HCT116 (cell line): ENCODE data around the gene SPG7. TPM values are rescaled to one million over a fixed set of nuclear protein-coding genes. Genes with fewer than 3 reads are reported as not detected.

ENCODE experiments used
- ATAC-seq: fragments of 200-7000 bp; cut with Tn5 transposase; 2 replicates; pipeline ENCODE4 v1.9.1; 2020; ENCODE audit warnings: mild to moderate bottlenecking, moderate library complexity
- BruUV-seq: library from RNA; stranded (reverse); fragments of 400-500 nt; replicated peaks from 2 replicates; lab custom pipeline; 2021; lab: Mats Ljungman, UMichigan
- CTCF ChIA-PET: fragments of 300-600 bp; sonication (Branson Sonifier 250); formaldehyde crosslinking; loops from one replicate; lab custom pipeline; 2021; ENCODE audit warnings: antibody characterized with exemption; lab: Charles Lee
- POLR2A ChIA-PET: fragments of 300-600, 350-600 bp; sonication (Branson Sonifier 250); formaldehyde crosslinking; loops from one replicate; lab custom pipeline; 2021; ENCODE audit warnings: antibody characterized with exemption; lab: Charles Lee
- RAD21 ChIA-PET, 2 experiments: fragments of 300-600 bp; sonication (Branson Sonifier 250); formaldehyde crosslinking; loops; one replicate each; lab custom pipeline; 2023; ENCODE audit warnings: low total read pairs in 2 of 2; ENCODE audit not compliant: uncharacterized antibody in 2 of 2, unreplicated experiment in 2 of 2, low non-redundant PET in 1 of 2; lab: Charles Lee
- DNase-seq: peaks from one replicate; pipeline ENCODE4 v3.0.0-alpha.2; 2010; ENCODE audit warnings: low read depth, low spot score
- H2AFZ ChIP-seq: fragments of 200-600 bp; shearing (Covaris generic), sonication (generic); 2 replicates; pipeline ENCODE4 v1.6.1; 2017; ENCODE audit warnings: low read depth, mixed run types, mixed read lengths, antibody characterized with exemption, low read length; ENCODE audit not compliant: poor library complexity, severe bottlenecking
- H3K27ac ChIP-seq: 2 replicates; pipeline ENCODE4 v1.5.1; 2012; ENCODE audit warnings: low read depth, low read length
- H3K27me3 ChIP-seq: fragments of 200-600 bp; sonication (generic); 2 replicates; pipeline ENCODE4 v1.6.1; 2016; ENCODE audit warnings: mixed run types, low read length, mixed read lengths; ENCODE audit not compliant: insufficient read depth
- H3K36me3 ChIP-seq, 2 experiments: fragments of 200-500 bp in 1 of 2; fragments of 200-600 bp in 1 of 2; sonication (Bioruptor generic) in 1 of 2; sonication (generic) in 1 of 2; 2 replicates each; pipeline versions ENCODE4 v1.5.1 to v1.6.1; 2014 to 2016; ENCODE audit warnings: low read length in 2 of 2, inconsistent platforms in 1 of 2, mixed read lengths in 1 of 2, mixed run types in 1 of 2; ENCODE audit not compliant: insufficient read depth in 2 of 2, control insufficient read depth in 1 of 2
- H3K4me1 ChIP-seq, 2 experiments: fragments of 200-600 bp in 1 of 2; sonication (generic) in 1 of 2; 2 replicates each; pipeline versions ENCODE4 v1.5.1 to v1.6.1; 2012 to 2017; ENCODE audit warnings: low read length in 2 of 2, inconsistent platforms in 1 of 2, mild to moderate bottlenecking in 1 of 2, mixed read lengths in 1 of 2, mixed run types in 1 of 2, moderate library complexity in 1 of 2; ENCODE audit not compliant: insufficient read depth in 2 of 2, control insufficient read depth in 1 of 2
- H3K4me2 ChIP-seq: fragments of 200-600 bp; sonication (generic); 2 replicates; pipeline ENCODE4 v1.6.1; 2017; ENCODE audit warnings: mixed run types, low read length, mixed read lengths
- H3K4me3 ChIP-seq, 2 experiments: fragments of 200-600 bp in 1 of 2; sonication (generic) in 1 of 2; replicated peaks in 1 of 2; 2 replicates each; pipeline ENCODE4 v1.5.1; 2011 to 2016; ENCODE audit warnings: low read length in 2 of 2, control low read depth in 1 of 2, low read depth in 1 of 2, mild to moderate bottlenecking in 1 of 2, mixed read lengths in 1 of 2, mixed run types in 1 of 2
- H3K79me2 ChIP-seq: fragments of 200-600 bp; sonication (generic); 2 replicates; pipeline ENCODE4 v1.6.1; 2017; ENCODE audit warnings: mild to moderate bottlenecking, mixed run types, low read length, moderate library complexity, mixed read lengths; ENCODE audit not compliant: insufficient read depth
- H3K9ac ChIP-seq: fragments of 200-600 bp; sonication (generic); 2 replicates; pipeline ENCODE4 v1.6.1; 2016; ENCODE audit warnings: low read length, mixed read lengths
- H3K9me2 ChIP-seq: fragments of 200-600 bp; sonication (generic), shearing (Covaris generic); 2 replicates; pipeline ENCODE4 v1.6.1; 2017; ENCODE audit warnings: mixed run types, mild to moderate bottlenecking, moderate library complexity; ENCODE audit not compliant: insufficient read depth
- H3K9me3 ChIP-seq, 2 experiments: fragments of 200-500 bp in 1 of 2; fragments of 200-600 bp in 1 of 2; sonication (Bioruptor generic) in 1 of 2; sonication (generic) in 1 of 2; 2 replicates each; pipeline ENCODE4 v1.6.1; 2014 to 2017; ENCODE audit warnings: low read length in 2 of 2, mixed read lengths in 2 of 2, inconsistent platforms in 1 of 2, low read depth in 1 of 2, mild to moderate bottlenecking in 1 of 2, mixed run types in 1 of 2, moderate library complexity in 1 of 2; ENCODE audit not compliant: control insufficient read depth in 1 of 2, insufficient read depth in 1 of 2
- H4K20me1 ChIP-seq: fragments of 200-600 bp; sonication (generic), shearing (Covaris generic); 2 replicates; pipeline ENCODE4 v1.6.1; 2017; ENCODE audit warnings: mixed run types, mild to moderate bottlenecking, moderate library complexity; ENCODE audit not compliant: insufficient read depth
- FOSL1 ChIP-seq: IDR thresholded peaks from 2 replicates; pipeline ENCODE4 v1.6.1; 2012; ENCODE audit warnings: low read depth
- POLR2A ChIP-seq: IDR thresholded peaks from 2 replicates; pipeline ENCODE4 v1.7.0; 2011; ENCODE audit warnings: borderline replicate concordance; ENCODE audit not compliant: insufficient read depth, insufficient read length; ENCODE audit errors: extremely low read depth
- POLR2AphosphoS5 ChIP-seq: IDR thresholded peaks from 2 replicates; pipeline ENCODE4 v1.6.1; 2011; ENCODE audit warnings: mild to moderate bottlenecking, low read depth, low read length, moderate library complexity
- ZFX ChIP-seq: fragments of 450-650 bp; IDR thresholded peaks from 2 replicates; pipeline ENCODE4 v1.6.1; 2017
- ZNF274 ChIP-seq: fragments of 200-500 bp; sonication (Bioruptor generic); IDR thresholded peaks from 2 replicates; pipeline ENCODE4 v1.6.1; 2014; ENCODE audit warnings: mild to moderate bottlenecking, low read depth, low read length, inconsistent platforms
- intact Hi-C: fragments of 100-400 bp; cut with micrococcal nuclease; formaldehyde crosslinking; loops from 2 replicates; pipeline ENCODE4 v1.10.0; 2022
- total RNA-seq: library from RNA; stranded (reverse); gene quantifications from one replicate; pipeline ENCODE4 v1.2.1, GENCODE V29; 2021; ENCODE audit not compliant: unreplicated experiment
- TF ChIP-seq, protein P1 (sequence below): IDR thresholded peaks from 2 replicates; pipeline ENCODE4 v1.6.1; 2012
- TF ChIP-seq, protein P2 (sequence below): IDR thresholded peaks from 2 replicates; pipeline ENCODE4 v1.6.1; 2011; ENCODE audit warnings: mild to moderate bottlenecking, low read length, moderate library complexity; ENCODE audit not compliant: insufficient replicate concordance; ENCODE audit errors: extremely low read depth
- TF ChIP-seq, protein P3 (sequence below), 3 experiments: fragments of 200-600 bp in 1 of 3; sonication (generic) in 1 of 3; IDR thresholded peaks in 2 of 3; conservative IDR thresholded peaks in 1 of 3; 2 replicates each; pipeline ENCODE4 v1.5.1; 2012 to 2017; ENCODE audit warnings: low read depth in 2 of 3, low read length in 2 of 3, antibody characterized with exemption in 1 of 3, borderline replicate concordance in 1 of 3, control low read depth in 1 of 3, mild to moderate bottlenecking in 1 of 3, mixed read lengths in 1 of 3, mixed run types in 1 of 3, moderate library complexity in 1 of 3; ENCODE audit not compliant: insufficient read depth in 1 of 3

SPG7 gene
- total RNA-seq, 1 experiment from 2014 or later = 116 TPM

DNA sequence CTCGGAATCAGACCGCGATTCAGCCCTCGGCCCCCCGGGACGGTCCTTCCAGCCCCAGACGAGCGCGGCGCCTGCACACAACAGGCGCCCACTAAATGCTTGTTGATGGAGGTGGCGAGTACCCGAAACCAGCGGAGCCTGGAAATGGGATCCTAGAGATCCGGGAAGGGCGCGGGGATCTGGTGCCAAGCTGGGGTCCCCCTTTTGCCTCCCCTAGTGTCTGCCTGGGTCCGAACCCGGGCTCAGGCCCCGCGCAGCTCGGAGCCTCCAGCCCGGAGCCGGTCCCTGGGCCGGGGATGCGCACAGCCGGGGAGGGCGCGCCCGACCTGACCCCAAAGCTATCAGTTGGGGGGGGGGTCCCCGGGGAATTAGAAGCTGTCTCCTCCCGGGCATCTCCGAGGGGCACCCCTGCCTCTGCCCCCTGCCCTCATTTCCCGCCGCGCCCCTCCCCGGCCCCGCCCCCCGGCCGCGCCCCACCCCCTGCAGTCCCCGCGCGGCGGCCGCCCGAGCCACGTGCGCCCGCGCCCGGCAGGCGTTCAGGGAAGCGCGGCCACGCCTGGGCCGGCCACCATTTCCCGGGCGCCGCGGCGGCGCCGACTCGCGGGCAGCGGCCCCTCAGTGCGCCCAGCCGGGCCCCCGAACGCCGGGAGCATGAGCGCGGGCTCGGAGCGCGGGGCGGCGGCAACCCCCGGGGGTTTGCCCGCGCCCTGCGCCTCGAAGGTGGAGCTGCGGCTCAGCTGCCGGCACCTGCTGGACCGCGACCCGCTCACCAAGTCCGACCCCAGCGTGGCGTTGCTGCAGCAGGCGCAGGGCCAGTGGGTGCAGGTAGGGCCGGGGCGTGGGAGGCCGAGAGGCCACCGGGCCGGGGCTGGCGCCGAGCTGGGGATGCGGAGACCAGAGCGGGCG lies 67.3 kb downstream of the SPG7 start, which contains the start of gene CPNE7:
Gene CPNE7, plus strand, starts transcription at position 512 of the 906 bp plus-strand sequence. Its CDS starts 140 bp downstream, at position 652.
- ATAC-seq (peak; percentile 54), DNase-seq (no peak)
- Histone ChIP-seq H2AFZ (no peak within 1 kb of the TSS), H3K79me2 (peaks cover 36% of the 10 kb centered on the region), H3K9me2 (no peaks in the 10 kb centered on the region), H3K9me3 (peaks cover 0 to 4% of the 10 kb centered on the region in 2 experiments; a peak in 1 of 4 replicates), H3K4me2 (peak within 1 kb of the TSS; percentile 99), H3K4me1 (peaks cover 14 to 32% of the 10 kb centered on the region in 2 experiments), H3K36me3 (peaks cover 13 to 28% of the 10 kb centered on the region in 2 experiments; a peak in 3 of 4 replicates), H3K27me3 (no peaks in the 10 kb centered on the region), H3K9ac (peak within 1 kb of the TSS; percentile 99), H3K27ac (peak within 1 kb of the TSS; percentile 99), H3K4me3 (peak within 1 kb of the TSS; percentile 71 to 97), H4K20me1 (no peaks in the 10 kb centered on the region)
- CTCF ChIA-PET = interaction anchor here (0.7 to 2.2 kb wide), 3 partner anchors 10 to 131 kb away, joined by 4 to 8 read pairs (median 5); no protein-coding TSS in a partner anchor
- BruUV-seq = no TSS peak
- TF ChIP-seq ZFX (peak; percentile 75; the same call in 1 of the 2 replicates), POLR2A (peak; percentile 68), POLR2AphosphoS5 (peak; percentile 49), FOSL1 (no peak), ZNF274 (no peak)
- TF ChIP-seq, protein P1, sequence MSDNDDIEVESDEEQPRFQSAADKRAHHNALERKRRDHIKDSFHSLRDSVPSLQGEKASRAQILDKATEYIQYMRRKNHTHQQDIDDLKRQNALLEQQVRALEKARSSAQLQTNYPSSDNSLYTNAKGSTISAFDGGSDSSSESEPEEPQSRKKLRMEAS = no peak
- TF ChIP-seq, protein P2, sequence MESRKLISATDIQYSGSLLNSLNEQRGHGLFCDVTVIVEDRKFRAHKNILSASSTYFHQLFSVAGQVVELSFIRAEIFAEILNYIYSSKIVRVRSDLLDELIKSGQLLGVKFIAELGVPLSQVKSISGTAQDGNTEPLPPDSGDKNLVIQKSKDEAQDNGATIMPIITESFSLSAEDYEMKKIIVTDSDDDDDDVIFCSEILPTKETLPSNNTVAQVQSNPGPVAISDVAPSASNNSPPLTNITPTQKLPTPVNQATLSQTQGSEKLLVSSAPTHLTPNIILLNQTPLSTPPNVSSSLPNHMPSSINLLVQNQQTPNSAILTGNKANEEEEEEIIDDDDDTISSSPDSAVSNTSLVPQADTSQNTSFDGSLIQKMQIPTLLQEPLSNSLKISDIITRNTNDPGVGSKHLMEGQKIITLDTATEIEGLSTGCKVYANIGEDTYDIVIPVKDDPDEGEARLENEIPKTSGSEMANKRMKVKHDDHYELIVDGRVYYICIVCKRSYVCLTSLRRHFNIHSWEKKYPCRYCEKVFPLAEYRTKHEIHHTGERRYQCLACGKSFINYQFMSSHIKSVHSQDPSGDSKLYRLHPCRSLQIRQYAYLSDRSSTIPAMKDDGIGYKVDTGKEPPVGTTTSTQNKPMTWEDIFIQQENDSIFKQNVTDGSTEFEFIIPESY = no peak
- TF ChIP-seq, protein P3, sequence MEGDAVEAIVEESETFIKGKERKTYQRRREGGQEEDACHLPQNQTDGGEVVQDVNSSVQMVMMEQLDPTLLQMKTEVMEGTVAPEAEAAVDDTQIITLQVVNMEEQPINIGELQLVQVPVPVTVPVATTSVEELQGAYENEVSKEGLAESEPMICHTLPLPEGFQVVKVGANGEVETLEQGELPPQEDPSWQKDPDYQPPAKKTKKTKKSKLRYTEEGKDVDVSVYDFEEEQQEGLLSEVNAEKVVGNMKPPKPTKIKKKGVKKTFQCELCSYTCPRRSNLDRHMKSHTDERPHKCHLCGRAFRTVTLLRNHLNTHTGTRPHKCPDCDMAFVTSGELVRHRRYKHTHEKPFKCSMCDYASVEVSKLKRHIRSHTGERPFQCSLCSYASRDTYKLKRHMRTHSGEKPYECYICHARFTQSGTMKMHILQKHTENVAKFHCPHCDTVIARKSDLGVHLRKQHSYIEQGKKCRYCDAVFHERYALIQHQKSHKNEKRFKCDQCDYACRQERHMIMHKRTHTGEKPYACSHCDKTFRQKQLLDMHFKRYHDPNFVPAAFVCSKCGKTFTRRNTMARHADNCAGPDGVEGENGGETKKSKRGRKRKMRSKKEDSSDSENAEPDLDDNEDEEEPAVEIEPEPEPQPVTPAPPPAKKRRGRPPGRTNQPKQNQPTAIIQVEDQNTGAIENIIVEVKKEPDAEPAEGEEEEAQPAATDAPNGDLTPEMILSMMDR (IDR thresholded peaks at IDR 0.05 in 2 of 3, conservative IDR thresholded peaks at IDR 0.05 in 1 of 3; ENCODE audit: borderline replicate concordance in 1 of 3, insufficient read depth in 1 of 3, low read depth in 2 of 3, low read length in 2 of 3) = no peak
- POLR2A ChIA-PET = interaction anchor here (1.2 kb wide), 1 partner anchor 10 kb away, joined by 3 read pairs; no protein-coding TSS in a partner anchor
- intact Hi-C loops = loop anchor here (2.0 kb wide), 1 partner anchor 91 kb away; no protein-coding TSS in a partner anchor
- RAD21 ChIA-PET = interaction anchor here in 1 of 2 experiments (1.3 kb wide), 1 partner anchor 66 kb away, joined by 3 read pairs; no protein-coding TSS in a partner anchor
